BLaER1 (cell line): ENCODE results near the gene EIF2S1.

ENCODE experiments used
- H3K27ac ChIP-seq: shearing (Covaris generic); formaldehyde crosslinking; 2 replicates; pipeline ENCODE4 v1.8.1; 2022
- H3K27me3 ChIP-seq: shearing (Covaris generic); formaldehyde crosslinking; 2 replicates; pipeline ENCODE4 v1.8.1; 2022
- H3K36me3 ChIP-seq: shearing (Covaris generic); formaldehyde crosslinking; 2 replicates; pipeline ENCODE4 v1.8.1; 2022
- H3K4me1 ChIP-seq: shearing (Covaris generic); formaldehyde crosslinking; 2 replicates; pipeline ENCODE4 v1.8.1; 2022
- H3K4me2 ChIP-seq: shearing (Covaris generic); formaldehyde crosslinking; 2 replicates; pipeline ENCODE4 v1.8.1; 2022
- H3K4me3 ChIP-seq: shearing (Covaris generic); formaldehyde crosslinking; 2 replicates; pipeline ENCODE4 v1.8.1; 2022
- H3K9ac ChIP-seq: shearing (Covaris generic); formaldehyde crosslinking; 2 replicates; pipeline ENCODE4 v1.8.1; 2022
- H3K9me3 ChIP-seq: shearing (Covaris generic); formaldehyde crosslinking; 2 replicates; pipeline ENCODE4 v1.8.1; 2022
- H4K20me1 ChIP-seq: shearing (Covaris generic); formaldehyde crosslinking; 2 replicates; pipeline ENCODE4 v1.8.1; 2022
- Cebpa-rat ChIP-seq: shearing (Covaris generic); IDR thresholded peaks from 2 replicates; pipeline ENCODE4 v1.8.1; 2022

EIF2S1 gene

GRCh38 chr14:67432050-67432564 lies 72.0 kb downstream of the EIF2S1 start:
- no peak overlapping the region for H3K4me3 ChIP-seq
- H3K9me3 ChIP-seq: no peaks in the 10 kb centered on the region
- H3K4me1 ChIP-seq: peaks cover 9% of the 10 kb centered on the region
- no peak overlapping the region for H3K4me2 ChIP-seq
- no peak overlapping the region for H3K27ac ChIP-seq
- no peaks in the 10 kb centered on the region for H3K27me3 ChIP-seq
- H3K36me3 ChIP-seq: no peaks in the 10 kb centered on the region
- no peaks in the 10 kb centered on the region for H4K20me1 ChIP-seq
- TF ChIP-seq Cebpa-rat: no peak
- H3K9ac ChIP-seq: no peak overlapping the region

- no peaks in the 10 kb centered on the region for H4K20me1 ChIP-seq
- TF ChIP-seq Cebpa-rat: no peak
- no peaks in the 10 kb centered on the region for H3K36me3 ChIP-seq
- H3K9ac ChIP-seq: no peak overlapping the region
- no peaks in the 10 kb centered on the region for H3K27me3 ChIP-seq
- no peak overlapping the region for H3K4me2 ChIP-seq
- no peak overlapping the region for H3K27ac ChIP-seq
- H3K4me3 ChIP-seq: no peak overlapping the region
- H3K4me1 ChIP-seq: peaks cover 3% of the 10 kb centered on the region
- H3K9me3 ChIP-seq: no peaks in the 10 kb centered on the region
Observed at GRCh38 chr14:67435603-67436002, 75.5 kb downstream of the EIF2S1 start.
